ENCODE results near the gene TMEM187.

Gene TMEM187

DNA sequence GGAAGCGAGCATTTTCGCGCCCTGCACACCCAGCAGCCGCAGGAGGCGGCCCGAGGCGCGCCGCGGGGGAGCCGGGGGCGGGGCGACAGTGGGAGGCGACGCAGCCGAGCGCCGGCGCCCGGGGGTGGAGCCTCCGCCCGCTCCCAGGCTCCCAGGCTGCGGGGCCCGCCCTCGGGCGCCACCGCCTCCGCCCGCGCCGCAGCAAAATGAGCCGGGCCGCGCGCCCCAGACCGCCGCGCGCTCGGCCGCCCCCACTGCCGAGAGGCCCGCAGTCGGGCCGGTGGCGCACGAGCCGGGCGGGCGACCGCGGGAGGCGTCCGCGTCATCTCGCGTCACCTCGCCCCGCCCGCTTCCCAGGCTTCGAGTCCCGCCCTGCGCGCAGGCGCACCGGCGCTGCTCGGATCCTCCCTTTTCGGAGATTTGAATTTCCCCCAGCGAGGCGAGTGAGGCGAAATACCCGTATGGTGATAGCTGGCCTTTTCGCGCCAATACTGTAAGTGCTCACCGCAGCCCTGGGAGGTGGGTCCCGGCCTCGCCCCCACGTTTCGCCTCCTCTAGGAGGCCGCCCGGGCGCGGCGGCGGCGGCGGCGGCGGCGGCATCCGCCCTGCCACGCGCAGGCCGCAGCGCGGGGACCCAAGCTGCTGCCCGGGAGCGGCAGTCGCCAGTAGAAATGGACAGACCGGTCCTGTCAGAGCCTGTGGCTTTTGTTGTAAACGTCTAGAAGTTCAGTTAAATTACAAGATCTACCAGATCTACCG lies at the start of gene TMEM187:
TMEM187 (plus strand) TSS at position 387 of the 759 bp plus-strand sequence. CDS start 9,309 bp downstream, outside the sequence.
- peak; percentile 90 for DNase-seq

DNA sequence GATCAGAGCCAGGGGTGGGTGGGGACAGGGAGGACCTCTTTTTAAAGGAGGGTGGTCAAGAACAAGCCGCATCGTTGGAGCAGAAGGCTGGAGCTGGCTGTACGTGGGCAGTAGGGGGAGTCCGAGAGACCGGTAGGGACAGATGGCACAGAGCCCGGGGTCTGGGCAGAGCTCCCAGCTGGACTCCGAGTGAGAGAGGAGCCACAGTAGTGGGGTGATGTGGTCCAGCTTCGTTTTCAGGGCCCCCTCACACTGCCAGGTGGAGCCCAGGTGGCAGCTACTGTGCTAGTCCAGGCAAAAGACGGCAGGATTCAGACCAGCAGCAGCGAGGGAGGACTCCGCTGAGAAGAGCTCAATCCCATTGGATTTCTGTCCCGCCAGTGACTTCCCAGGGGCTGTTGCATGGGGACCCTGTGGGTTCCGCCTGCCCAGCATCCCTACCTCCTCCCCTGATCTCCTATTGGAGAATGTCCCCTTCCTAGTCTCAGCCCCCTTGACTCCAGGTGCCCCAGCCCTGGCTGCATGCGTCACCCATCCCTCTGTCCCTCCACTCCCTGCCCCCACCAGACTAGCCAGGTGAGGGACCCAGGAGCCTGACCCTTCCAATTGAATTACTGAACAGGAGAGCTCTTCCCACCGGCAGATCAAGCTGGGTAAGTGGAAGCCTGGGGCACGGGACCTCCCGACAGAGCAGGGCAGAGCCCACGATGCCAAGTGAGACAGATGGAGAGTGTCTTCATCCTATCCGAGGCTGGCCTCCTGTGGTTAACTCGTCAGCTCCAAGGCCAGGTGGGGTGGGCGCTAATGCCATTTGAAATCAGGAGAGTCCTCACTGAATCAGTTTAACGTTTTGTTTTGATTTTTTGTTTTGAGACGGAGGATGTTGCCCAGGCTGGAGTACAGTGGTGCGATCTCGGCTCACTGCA lies 49.4 kb upstream of the TMEM187 start:
- no peak for DNase-seq

- DNase-seq: no peak
Observed at GRCh38 chrX:153924149-153924861, 48.2 kb upstream of the TMEM187 start.

DNA sequence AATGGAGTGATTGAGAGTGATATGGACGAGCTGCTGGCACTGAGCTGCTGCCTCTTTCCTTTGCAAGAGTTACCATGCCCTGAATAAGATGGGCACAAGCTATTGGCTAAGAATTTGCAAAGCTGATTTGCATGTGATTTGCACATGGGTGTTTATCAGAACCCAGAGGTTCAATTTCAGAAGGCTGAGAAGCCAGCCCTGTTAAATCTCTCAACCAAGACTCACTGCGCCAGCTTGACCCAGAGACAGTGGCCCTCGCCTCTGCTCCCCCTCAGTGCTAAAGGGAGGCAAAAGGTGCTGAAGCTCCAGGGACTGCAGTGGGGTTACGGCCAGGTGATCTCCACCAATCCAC lies 47.2 kb upstream of the TMEM187 start:
- DNase-seq: no peak

- DNase-seq: peak; percentile 66
Observed at GRCh38 chrX:153925739-153926551, 46.6 kb upstream of the TMEM187 start, which contains the start of gene ARHGAP4. ARHGAP4 (minus strand) TSS chrX:153926264; CDS start chrX:153926202, 62 bp downstream.

- no peak for DNase-seq
Observed at GRCh38 chrX:153926552-153926857, 46.0 kb upstream of the TMEM187 start.

GRCh38 chrX:153926858-153927671 lies 45.5 kb upstream of the TMEM187 start:
- DNase-seq: peak; percentile 72

- peak; percentile 53 for DNase-seq
Observed at GRCh38 chrX:153927672-153927921, 45.0 kb upstream of the TMEM187 start.

DNA sequence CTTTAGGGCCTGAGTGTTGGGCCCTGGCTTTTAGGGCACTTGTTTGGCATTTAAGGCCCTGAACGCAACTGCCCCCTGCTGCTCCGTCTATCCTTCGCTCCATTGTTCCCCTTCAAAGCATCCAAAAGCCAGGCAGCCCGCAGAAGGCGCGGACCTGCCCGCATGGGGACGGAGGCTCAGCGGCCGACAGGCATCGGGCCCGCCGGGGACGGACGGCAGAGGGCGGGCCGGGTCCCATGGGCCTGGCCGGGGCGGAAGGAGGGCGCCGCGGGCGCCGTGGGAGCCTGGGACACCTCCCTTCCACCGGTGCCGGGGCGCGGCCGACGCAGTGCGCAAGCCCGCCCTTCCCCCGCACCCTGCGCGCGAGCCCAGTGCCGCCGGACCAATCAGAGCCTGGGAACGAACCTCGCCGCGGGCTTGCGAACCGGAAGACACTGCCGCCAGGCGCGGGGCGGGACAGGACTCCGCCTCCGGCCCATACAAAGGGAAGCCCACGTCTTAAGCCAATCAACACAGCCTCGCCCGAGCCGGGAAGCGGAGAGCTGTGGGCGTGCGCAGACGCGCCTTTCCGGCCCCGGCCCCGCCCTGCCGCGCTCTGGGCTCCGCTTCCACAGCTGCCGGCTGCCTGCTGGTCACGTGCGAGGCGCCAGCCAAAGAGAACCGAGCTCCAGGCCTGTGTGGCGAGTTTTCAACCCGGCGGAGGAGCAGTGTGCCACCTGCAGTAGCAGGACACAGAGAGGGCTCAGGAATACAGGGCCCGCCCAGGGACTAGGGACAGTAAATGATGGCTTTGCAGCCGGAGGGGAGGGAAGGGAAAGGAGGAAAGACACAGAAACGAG lies 44.4 kb upstream of the TMEM187 start:
- DNase-seq: peak; percentile 97

DNA sequence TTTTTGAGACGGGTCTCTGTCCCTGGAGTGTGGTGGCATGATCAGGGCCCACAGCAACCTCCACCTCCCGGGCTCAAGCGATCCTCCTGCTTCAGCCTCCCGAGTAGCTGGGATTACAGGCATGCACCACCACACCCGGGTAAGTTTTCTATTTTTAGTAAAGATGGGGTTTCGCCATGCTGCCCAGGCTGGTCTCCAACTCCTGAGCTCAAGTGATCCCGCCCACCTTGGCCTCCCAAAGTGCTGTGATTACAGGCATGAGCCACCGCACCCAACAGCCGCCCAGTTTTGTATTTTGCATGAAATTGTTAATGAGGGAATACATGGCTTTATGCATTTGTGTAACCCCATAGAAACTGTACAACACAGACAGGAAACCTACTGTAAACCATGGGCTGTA lies 43.7 kb upstream of the TMEM187 start:
- DNase-seq: no peak

DNA sequence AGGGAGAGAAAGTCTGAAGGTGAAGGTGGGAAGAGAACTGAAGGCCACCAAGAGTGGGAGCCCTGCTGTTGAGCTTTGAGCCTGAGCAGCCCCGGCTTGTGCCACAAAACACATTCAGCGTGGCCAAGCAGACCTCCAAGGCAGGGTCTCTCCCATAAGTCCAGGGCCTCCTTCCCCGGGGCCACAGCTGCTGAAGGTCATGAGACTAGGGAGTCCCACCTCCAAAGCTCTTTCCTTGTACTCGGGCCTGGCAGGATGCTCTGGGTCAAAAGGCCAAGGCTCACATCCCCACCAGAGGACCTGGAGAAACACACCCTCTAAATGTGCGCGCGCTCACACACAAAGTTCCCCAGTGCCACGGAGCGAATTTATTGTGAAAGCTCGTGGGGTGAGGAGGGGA lies 43.0 kb upstream of the TMEM187 start:
- DNase-seq: no peak

GRCh38 chrX:153930011-153930910 lies 42.3 kb upstream of the TMEM187 start:
- DNase-seq: no peak

DNA sequence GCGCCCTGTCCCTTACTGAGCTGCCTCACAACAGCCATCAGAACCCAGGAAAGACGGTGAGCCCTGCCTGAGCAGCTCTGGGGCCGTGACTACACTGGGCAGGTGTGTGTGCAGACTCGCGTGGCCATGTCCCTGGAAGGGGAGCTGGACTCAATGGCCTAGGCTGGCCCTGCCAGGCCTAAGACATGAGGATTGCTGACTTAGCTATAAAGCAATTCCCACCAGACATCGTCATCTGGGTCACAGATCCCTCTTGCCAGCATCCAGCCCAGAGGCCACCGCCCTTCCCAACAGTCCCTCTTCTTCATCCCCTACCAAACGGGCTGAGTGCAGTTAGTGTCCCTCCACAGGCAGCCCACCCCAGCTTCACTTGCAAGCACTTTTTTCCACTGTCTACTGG lies 41.4 kb upstream of the TMEM187 start:
- no peak for DNase-seq

- DNase-seq: no peak
Observed at GRCh38 chrX:153931748-153932147, 40.8 kb upstream of the TMEM187 start.

- no peak for DNase-seq
Observed at GRCh38 chrX:153932220-153932915, 40.2 kb upstream of the TMEM187 start.

DNA sequence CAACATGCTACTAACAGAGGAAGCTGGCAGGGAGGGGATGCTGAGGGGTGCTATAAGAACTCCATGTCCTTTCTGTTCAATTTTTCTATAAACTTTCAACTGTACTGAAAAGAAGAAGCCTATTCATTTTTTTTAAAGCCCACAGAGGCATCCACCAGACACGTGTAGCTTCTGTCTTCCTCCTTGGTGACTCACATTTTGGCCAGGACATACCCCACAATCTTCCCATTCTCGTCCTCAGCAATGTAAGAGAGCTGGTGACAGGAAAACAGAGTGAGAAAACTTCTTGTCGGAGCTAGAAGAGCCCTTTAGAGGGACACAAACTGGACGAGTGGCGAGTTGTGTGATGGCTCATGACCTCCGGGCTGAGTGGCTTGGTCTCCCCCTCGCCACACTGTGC lies 38.8 kb upstream of the TMEM187 start:
- DNase-seq: no peak

- no peak for DNase-seq
Observed at GRCh38 chrX:153934148-153934761, 38.3 kb upstream of the TMEM187 start.

DNA sequence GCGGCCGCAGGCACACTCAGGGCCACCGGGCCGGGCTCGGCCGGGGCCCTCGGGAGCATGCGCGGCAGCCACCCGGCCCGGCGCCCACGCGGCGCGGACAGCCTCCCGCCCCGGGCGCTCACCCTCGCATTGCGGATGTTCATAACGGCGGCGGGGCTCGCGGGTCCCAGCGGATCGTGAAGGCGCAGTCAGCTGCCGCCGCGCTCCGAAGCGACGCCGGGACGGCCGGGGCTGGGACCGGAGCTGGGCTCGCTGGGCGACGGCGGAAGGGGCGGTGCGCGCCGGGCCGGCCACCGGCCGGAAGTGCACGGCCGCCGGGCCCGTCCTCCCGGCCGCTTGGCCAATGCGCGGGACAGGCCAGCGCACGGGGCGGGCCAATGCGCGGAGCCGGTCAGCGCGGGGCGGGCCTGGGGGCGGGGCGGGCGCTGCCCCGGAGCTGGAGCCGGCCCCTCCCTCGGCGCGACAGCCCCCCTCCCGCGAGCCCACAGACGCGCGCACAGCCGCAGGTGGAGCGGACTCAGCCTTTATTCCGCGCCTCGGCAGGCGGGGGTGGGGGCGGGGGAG lies 37.7 kb upstream of the TMEM187 start, which contains the start of gene NAA10:
NAA10 (minus strand) TSS at position 276 of the 564 bp plus-strand sequence; CDS start at position 143, 133 bp downstream.
- peak; percentile 78 for DNase-seq

All from activated CD4-positive, CD25-positive, alpha-beta regulatory T cell treated with anti-CD3 and anti-CD28 coated beads, Interleukin-2, amount 50 U/mL, for 72 hours (primary cell).